ENCODE results near the gene TP53BP2.
"Not testable (repeated sequence)": the region's sequence is repeated elsewhere in the genome, so short reads cannot be mapped to it uniquely, and the experiment has no call there.

- TF ChIP-seq CTCF, POLR2A, EP300 (IDR thresholded peaks at IDR 0.05): not testable (repeated sequence)
These were observed 35.8 kb downstream of the TP53BP2 start for GRCh38 chr1:223809905-223810304.
